GM19099 (cell line): ENCODE measurements around the gene PREX1.

Experiments
- POLR2A ChIP-seq: IDR thresholded peaks from 3 replicates; pipeline ENCODE4 v1.6.1; 2011; ENCODE audit warnings: low read depth; ENCODE audit not compliant: insufficient read length; ENCODE audit errors: extremely low read depth

Gene PREX1

GRCh38 chr20:48617481-48617880, 210.3 kb downstream of the PREX1 start:
- TF ChIP-seq POLR2A, result no peak

- TF ChIP-seq POLR2A, result no peak
Measured at GRCh38 chr20:48616481-48616880, 211.3 kb downstream of the PREX1 start.

GRCh38 chr20:48615871-48616270, 211.9 kb downstream of the PREX1 start:
- TF ChIP-seq POLR2A, result no peak

- no peak for TF ChIP-seq POLR2A
Measured at GRCh38 chr20:48614593-48615274, 213.1 kb downstream of the PREX1 start.

GRCh38 chr20:48613926-48614325, 213.9 kb downstream of the PREX1 start:
- no peak for TF ChIP-seq POLR2A

- no peak for TF ChIP-seq POLR2A
Measured at GRCh38 chr20:48612335-48612734, 215.5 kb downstream of the PREX1 start.

GRCh38 chr20:48610996-48611395, 216.8 kb downstream of the PREX1 start:
- no peak for TF ChIP-seq POLR2A

- no peak for TF ChIP-seq POLR2A
Measured at GRCh38 chr20:48609491-48609978, 218.3 kb downstream of the PREX1 start.

GRCh38 chr20:48608756-48609155, 219.0 kb downstream of the PREX1 start:
- TF ChIP-seq POLR2A, result no peak

- no peak for TF ChIP-seq POLR2A
Measured at GRCh38 chr20:48607544-48607865, 220.3 kb downstream of the PREX1 start.

- TF ChIP-seq POLR2A, result no peak
Measured at GRCh38 chr20:48606841-48607543, 220.8 kb downstream of the PREX1 start.

GRCh38 chr20:48606172-48606840, 221.5 kb downstream of the PREX1 start:
- no peak for TF ChIP-seq POLR2A

GRCh38 chr20:48605364-48606171, 222.2 kb downstream of the PREX1 start:
- TF ChIP-seq POLR2A, result no peak

- TF ChIP-seq POLR2A, result no peak
Measured at GRCh38 chr20:48604936-48605335, 222.9 kb downstream of the PREX1 start.

- TF ChIP-seq POLR2A, result no peak
Measured at GRCh38 chr20:48604426-48604825, 223.4 kb downstream of the PREX1 start.
